HepG2 (cell line): ENCODE data around the gene GSPT1. TPM values are rescaled to one million over a fixed set of nuclear protein-coding genes. Genes with fewer than 3 reads are reported as not detected.
A peak's percentile ranks its signal among the peaks of the same experiment; 100 is the strongest.

Experiments
- ETV6 ChIP-seq: sonication (generic); formaldehyde crosslinking; conservative IDR thresholded peaks from 2 replicates; pipeline ENCODE4 v1.4.0; 2020; ENCODE audit warnings: missing genetic modification reagents
- HOXA5 ChIP-seq: sonication (generic); formaldehyde crosslinking; IDR thresholded peaks from 2 replicates; pipeline ENCODE4 v1.4.0; 2020; ENCODE audit warnings: missing genetic modification reagents
- NCOA2 ChIP-seq: sonication (generic); formaldehyde crosslinking; IDR thresholded peaks from 2 replicates; pipeline ENCODE4 v1.8.0; 2022; ENCODE audit warnings: inconsistent platforms
- NRL ChIP-seq: sonication (generic); formaldehyde crosslinking; IDR thresholded peaks from 2 replicates; pipeline ENCODE4 v1.5.0; 2020; ENCODE audit warnings: missing genetic modification reagents, mild to moderate bottlenecking, moderate library complexity, borderline replicate concordance
- PLRG1 ChIP-seq: fragments of 450-650 bp; conservative IDR thresholded peaks from 2 replicates; pipeline ENCODE4 v1.6.1; 2016
- RBFOX2 ChIP-seq: fragments of 200-400 bp; formaldehyde crosslinking; IDR thresholded peaks from 2 replicates; pipeline ENCODE4 v1.6.1; 2017; ENCODE audit warnings: low read depth, mild to moderate bottlenecking, low read length
- RFXAP ChIP-seq: sonication (generic); formaldehyde crosslinking; IDR thresholded peaks from 2 replicates; pipeline ENCODE4 v1.4.0; 2020; ENCODE audit warnings: missing genetic modification reagents, borderline replicate concordance
- RORA ChIP-seq: sonication (generic); formaldehyde crosslinking; IDR thresholded peaks from 2 replicates; pipeline ENCODE4 v1.5.0; 2020; ENCODE audit warnings: mild to moderate bottlenecking, missing genetic modification reagents, moderate library complexity
- SATB2 ChIP-seq: sonication (generic); formaldehyde crosslinking; IDR thresholded peaks from 2 replicates; pipeline ENCODE4 v1.5.0; 2020; ENCODE audit warnings: missing genetic modification reagents
- TMF1 ChIP-seq: sonication (generic); formaldehyde crosslinking; IDR thresholded peaks from 2 replicates; pipeline ENCODE4 v1.8.1; 2022; ENCODE audit warnings: low read depth, missing genetic modification reagents
- ZFY ChIP-seq: sonication (generic); formaldehyde crosslinking; IDR thresholded peaks from 2 replicates; pipeline ENCODE4 v1.4.0; 2020; ENCODE audit warnings: missing genetic modification reagents
- ZNF225 ChIP-seq: sonication (generic); formaldehyde crosslinking; IDR thresholded peaks from 2 replicates; pipeline ENCODE4 v1.4.0; 2020; ENCODE audit warnings: mild to moderate bottlenecking, missing genetic modification reagents
- ZNF280D ChIP-seq: sonication (generic); formaldehyde crosslinking; IDR thresholded peaks from 2 replicates; pipeline ENCODE4 v1.5.1; 2020; ENCODE audit warnings: mild to moderate bottlenecking, missing genetic modification reagents
- ZNF367 ChIP-seq: sonication (generic); formaldehyde crosslinking; IDR thresholded peaks from 2 replicates; pipeline ENCODE4 v1.4.0; 2020; ENCODE audit warnings: missing genetic modification reagents, borderline replicate concordance
- ZNF556 ChIP-seq: sonication (generic); formaldehyde crosslinking; IDR thresholded peaks from 2 replicates; pipeline ENCODE4 v1.4.0; 2020; ENCODE audit warnings: mild to moderate bottlenecking, missing genetic modification reagents, borderline replicate concordance
- ZNF574 ChIP-seq: sonication (generic); formaldehyde crosslinking; IDR thresholded peaks from 2 replicates; pipeline ENCODE4 v1.4.0; 2020; ENCODE audit warnings: missing genetic modification reagents
- ZNF629 ChIP-seq: sonication (generic); formaldehyde crosslinking; conservative IDR thresholded peaks from 2 replicates; pipeline ENCODE4 v1.5.0; 2020; ENCODE audit warnings: missing genetic modification reagents
- ZNF670 ChIP-seq: sonication (generic); formaldehyde crosslinking; IDR thresholded peaks from 2 replicates; pipeline ENCODE4 v1.8.0; 2022; ENCODE audit warnings: mild to moderate bottlenecking, missing genetic modification reagents, borderline replicate concordance
- ZNF816 ChIP-seq: sonication (generic); formaldehyde crosslinking; IDR thresholded peaks from 2 replicates; pipeline ENCODE4 v1.8.0; 2022; ENCODE audit warnings: missing genetic modification reagents, mild to moderate bottlenecking, borderline replicate concordance
- ZNF891 ChIP-seq: sonication (generic); formaldehyde crosslinking; IDR thresholded peaks from 2 replicates; pipeline ENCODE4 v1.5.0; 2020; ENCODE audit warnings: mild to moderate bottlenecking, missing genetic modification reagents
- polyA plus RNA-seq, 8 experiments: library from polyadenylated mRNA; depleted of rRNA in 3 of 8; stranded (reverse) in 7 of 8; unstranded in 1 of 8; fragments of >200 nt; fragmentation: Illumina TruSeq in 4 of 8; extraction: Trizol in 4 of 8; gene quantifications; 2 replicates each; pipeline versions ENCODE4 v1.2.1 to v1.2.3, GENCODE V29; 2011 to 2016; ENCODE audit warnings: low read depth in 4 of 8, missing spikeins in 1 of 8, mixed read lengths in 1 of 8; ENCODE audit not compliant: insufficient read depth in 1 of 8
- total RNA-seq, 5 experiments: library from RNA; depleted of rRNA; stranded (reverse); fragments of >200 nt; fragmentation: Illumina TruSeq; extraction: Trizol; gene quantifications; 2 replicates each; pipeline ENCODE4 v1.2.3, GENCODE V29; 2016; ENCODE audit warnings: low read depth in 1 of 5
- TF ChIP-seq, protein P1 (sequence below): sonication (generic); formaldehyde crosslinking; IDR thresholded peaks from 2 replicates; pipeline ENCODE4 v1.4.0; 2020; ENCODE audit warnings: missing genetic modification reagents

Gene GSPT1
- total and polyA plus RNA-seq, 2 of the 13 experiments (the other 11 are each of a cell fraction or from before 2014, with no cell fraction given) = 120 to 316 TPM

GRCh38 chr16:11851294-11852091 lies 64.3 kb downstream of the GSPT1 start, which contains the start of gene RSL1D1 (continued):
- TF ChIP-seq ZNF280D = peak; percentile 90
- TF ChIP-seq ZNF367 (CRISPR knock-in tag) = no peak
- TF ChIP-seq ZNF225 (CRISPR knock-in tag) = peak; percentile 77
- peak; percentile 43; the same call in 1 of the 2 replicates for TF ChIP-seq RFXAP
- TF ChIP-seq ZNF891 (CRISPR knock-in tag) = peak; percentile 93
- TF ChIP-seq ETV6 (CRISPR knock-in tag) = peak; percentile 95
- TF ChIP-seq PLRG1 = no peak
- peak; percentile 99 for TF ChIP-seq RBFOX2
- peak; percentile 95 for TF ChIP-seq ZFY (CRISPR knock-in tag)
- peak; percentile 61 for TF ChIP-seq NCOA2 (CRISPR knock-in tag)
- peak; percentile 94 for TF ChIP-seq ZNF574 (CRISPR knock-in tag)
- peak; percentile 90; the same call in 1 of the 2 replicates for TF ChIP-seq SATB2 (CRISPR knock-in tag)
- peak; percentile 92 for TF ChIP-seq NRL (CRISPR knock-in tag)
- TF ChIP-seq, protein P1, sequence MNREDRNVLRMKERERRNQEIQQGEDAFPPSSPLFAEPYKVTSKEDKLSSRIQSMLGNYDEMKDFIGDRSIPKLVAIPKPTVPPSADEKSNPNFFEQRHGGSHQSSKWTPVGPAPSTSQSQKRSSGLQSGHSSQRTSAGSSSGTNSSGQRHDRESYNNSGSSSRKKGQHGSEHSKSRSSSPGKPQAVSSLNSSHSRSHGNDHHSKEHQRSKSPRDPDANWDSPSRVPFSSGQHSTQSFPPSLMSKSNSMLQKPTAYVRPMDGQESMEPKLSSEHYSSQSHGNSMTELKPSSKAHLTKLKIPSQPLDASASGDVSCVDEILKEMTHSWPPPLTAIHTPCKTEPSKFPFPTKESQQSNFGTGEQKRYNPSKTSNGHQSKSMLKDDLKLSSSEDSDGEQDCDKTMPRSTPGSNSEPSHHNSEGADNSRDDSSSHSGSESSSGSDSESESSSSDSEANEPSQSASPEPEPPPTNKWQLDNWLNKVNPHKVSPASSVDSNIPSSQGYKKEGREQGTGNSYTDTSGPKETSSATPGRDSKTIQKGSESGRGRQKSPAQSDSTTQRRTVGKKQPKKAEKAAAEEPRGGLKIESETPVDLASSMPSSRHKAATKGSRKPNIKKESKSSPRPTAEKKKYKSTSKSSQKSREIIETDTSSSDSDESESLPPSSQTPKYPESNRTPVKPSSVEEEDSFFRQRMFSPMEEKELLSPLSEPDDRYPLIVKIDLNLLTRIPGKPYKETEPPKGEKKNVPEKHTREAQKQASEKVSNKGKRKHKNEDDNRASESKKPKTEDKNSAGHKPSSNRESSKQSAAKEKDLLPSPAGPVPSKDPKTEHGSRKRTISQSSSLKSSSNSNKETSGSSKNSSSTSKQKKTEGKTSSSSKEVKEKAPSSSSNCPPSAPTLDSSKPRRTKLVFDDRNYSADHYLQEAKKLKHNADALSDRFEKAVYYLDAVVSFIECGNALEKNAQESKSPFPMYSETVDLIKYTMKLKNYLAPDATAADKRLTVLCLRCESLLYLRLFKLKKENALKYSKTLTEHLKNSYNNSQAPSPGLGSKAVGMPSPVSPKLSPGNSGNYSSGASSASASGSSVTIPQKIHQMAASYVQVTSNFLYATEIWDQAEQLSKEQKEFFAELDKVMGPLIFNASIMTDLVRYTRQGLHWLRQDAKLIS = no peak; the same call in 1 of the 2 replicates
- peak; percentile 4; the same call in 1 of the 2 replicates for TF ChIP-seq ZNF670 (CRISPR knock-in tag)
- TF ChIP-seq ZNF629 (CRISPR knock-in tag) = no peak
- peak; percentile 91 for TF ChIP-seq HOXA5
- peak; percentile 34 for TF ChIP-seq TMF1 (CRISPR knock-in tag)
- no peak; the same call in 1 of the 2 replicates for TF ChIP-seq ZNF816 (CRISPR knock-in tag)
- peak; percentile 98 for TF ChIP-seq ZNF556
- no peak; the same call in 1 of the 2 replicates for TF ChIP-seq RORA (CRISPR knock-in tag)
